CD8-positive, alpha-beta memory T cell (primary cell): ENCODE results near the gene VWF. TPM values are rescaled to one million over a fixed set of nuclear protein-coding genes. Genes with fewer than 3 reads are reported as not detected.

Experiments
- CTCF ChIA-PET: fragments of 350-600 bp; sonication (Branson Sonifier 250); formaldehyde crosslinking; loops from one replicate; lab custom pipeline; 2021; ENCODE audit warnings: antibody characterized with exemption; lab: Charles Lee
- POLR2A ChIA-PET: fragments of 350-600 bp; sonication (Branson Sonifier 250); formaldehyde crosslinking; loops from one replicate; lab custom pipeline; 2021; ENCODE audit warnings: antibody characterized with exemption; lab: Charles Lee
- DNase-seq, 5 donors: peaks; one replicate each; pipeline versions ENCODE4 v3.0.0 to v3.0.0-alpha.2; 2020 to 2022; ENCODE audit warnings: mixed read lengths in 1 of 5
- H3K27ac ChIP-seq: one replicate; pipeline ENCODE4 v1.7.0; 2013; ENCODE audit warnings: low read depth, mild to moderate bottlenecking, low read length, moderate library complexity
- H3K27me3 ChIP-seq: 2 replicates; pipeline ENCODE4 v1.7.0; 2013; ENCODE audit warnings: low read length, mild to moderate bottlenecking; ENCODE audit not compliant: insufficient read depth, poor library complexity, severe bottlenecking
- H3K36me3 ChIP-seq: 2 replicates; pipeline ENCODE4 v1.7.0; 2013; ENCODE audit warnings: mild to moderate bottlenecking, low read length, moderate library complexity; ENCODE audit not compliant: insufficient read depth
- H3K4me1 ChIP-seq: 2 replicates; pipeline ENCODE4 v1.7.0; 2013; ENCODE audit warnings: mild to moderate bottlenecking, low read length, moderate library complexity; ENCODE audit not compliant: insufficient read depth
- H3K4me3 ChIP-seq: 2 replicates; pipeline ENCODE4 v1.7.0; 2013; ENCODE audit warnings: mild to moderate bottlenecking, low read length
- H3K9me3 ChIP-seq: 2 replicates; pipeline ENCODE4 v1.7.0; 2013; ENCODE audit warnings: mild to moderate bottlenecking, low read length
- H3K27ac Mint-ChIP-seq, 8 donors: one replicate each; pipeline ENCODE4 v1.8.0; 2020 to 2021; ENCODE audit warnings: mixed read lengths in 8 of 8, mild to moderate bottlenecking in 6 of 8, inconsistent platforms in 3 of 8, moderate library complexity in 3 of 8
- H3K27me3 Mint-ChIP-seq, 2 donors: one replicate each; pipeline ENCODE4 v1.8.0; 2020 to 2021; ENCODE audit warnings: mixed read lengths in 2 of 2, mild to moderate bottlenecking in 1 of 2, moderate library complexity in 1 of 2
- H3K36me3 Mint-ChIP-seq, 3 donors: one replicate each; pipeline ENCODE4 v1.8.0; 2020 to 2021; ENCODE audit warnings: mixed read lengths in 3 of 3, inconsistent platforms in 1 of 3, mild to moderate bottlenecking in 1 of 3
- H3K4me1 Mint-ChIP-seq, 3 donors: one replicate each; pipeline ENCODE4 v1.8.0; 2020 to 2021; ENCODE audit warnings: mixed read lengths in 3 of 3, inconsistent platforms in 1 of 3, mild to moderate bottlenecking in 1 of 3
- H3K4me3 Mint-ChIP-seq, 7 donors: one replicate each; pipeline ENCODE4 v1.8.0; 2020 to 2021; ENCODE audit warnings: mixed read lengths in 7 of 7, mild to moderate bottlenecking in 6 of 7, moderate library complexity in 4 of 7, inconsistent platforms in 2 of 7
- H3K9me3 Mint-ChIP-seq, 5 donors: one replicate each; pipeline ENCODE4 v1.8.0; 2020 to 2022; ENCODE audit warnings: mixed read lengths in 5 of 5, mild to moderate bottlenecking in 3 of 5, moderate library complexity in 2 of 5, inconsistent platforms in 1 of 5
- polyA plus RNA-seq: library from polyadenylated mRNA; unstranded; fragments of 300-500 nt; fragmentation: Illumina TruSeq; gene quantifications from one replicate; pipeline ENCODE4 v1.2.3, GENCODE V29; 2021
- total RNA-seq, 2 experiments: library from RNA; stranded (reverse); gene quantifications; one replicate each; pipeline ENCODE4 v1.2.3, GENCODE V29; 2021

Gene VWF
- total and polyA plus RNA-seq, 3 experiments from 2014 or later = 0.02 TPM; not detected in 2

DNA sequence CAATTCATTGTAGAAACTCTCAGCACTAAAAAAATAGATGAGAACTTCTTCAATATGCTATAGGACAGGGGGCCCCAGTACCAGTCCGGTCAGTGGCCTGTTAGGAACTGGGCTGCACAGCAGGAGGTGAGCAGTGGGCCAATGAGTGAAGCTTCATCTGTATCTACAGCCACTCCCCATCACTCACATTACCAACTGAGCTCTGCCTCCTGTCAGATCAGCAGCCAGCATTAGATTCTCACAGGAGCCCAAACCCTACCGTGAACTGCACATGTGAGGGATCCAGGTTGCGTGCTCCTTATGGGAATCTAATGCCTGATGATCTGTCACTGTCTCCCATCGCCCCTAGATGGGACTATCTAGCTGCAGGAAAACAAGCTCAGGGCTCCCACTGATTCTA lies 163.7 kb downstream of the VWF start:
- POLR2A ChIA-PET = no interaction called here

GRCh38 chr12:5956987-5957386 lies 167.5 kb downstream of the VWF start:
- no peaks in the 10 kb centered on the region for H3K9me3 ChIP-seq
- H3K36me3 ChIP-seq = no peaks in the 10 kb centered on the region
- POLR2A ChIA-PET = no interaction called here
- no peaks in the 10 kb centered on the region for H3K36me3 Mint-ChIP-seq
- H3K9me3 Mint-ChIP-seq = peaks cover 0 to 6% (median 3%) of the 10 kb centered on the region in 5 donors
- H3K27ac ChIP-seq = no peak overlapping the region
- H3K27me3 ChIP-seq = no peaks in the 10 kb centered on the region
- H3K27ac Mint-ChIP-seq = no peak overlapping the region
- no peak for DNase-seq
- H3K4me1 ChIP-seq = no peaks in the 10 kb centered on the region
- H3K4me3 ChIP-seq = no peak overlapping the region
- H3K27me3 Mint-ChIP-seq = peaks cover 14 to 62% of the 10 kb centered on the region in 2 donors
- no peak overlapping the region for H3K4me3 Mint-ChIP-seq
- no peaks in the 10 kb centered on the region for H3K4me1 Mint-ChIP-seq
- CTCF ChIA-PET = interaction anchor here (0.9 kb wide), 1 partner anchor 9 kb away, joined by 4 read pairs; no protein-coding TSS in a partner anchor

More for the DNA sequence above, 163.7 kb downstream of the VWF start:
- Mint-ChIP-seq H3K27me3 (peaks cover 4 to 28% of the 10 kb centered on the region in 2 donors), H3K9me3 (peaks cover 0 to 3% (median 0%) of the 10 kb centered on the region in 5 donors), H3K27ac (no peak overlapping the region), H3K4me3 (no peak overlapping the region), H3K4me1 (no peaks in the 10 kb centered on the region), H3K36me3 (no peaks in the 10 kb centered on the region)
- Histone ChIP-seq H3K4me3 (no peak overlapping the region), H3K9me3 (no peaks in the 10 kb centered on the region), H3K27ac (no peak overlapping the region), H3K4me1 (no peaks in the 10 kb centered on the region), H3K36me3 (no peaks in the 10 kb centered on the region), H3K27me3 (no peaks in the 10 kb centered on the region)
- CTCF ChIA-PET = interaction anchor here (0.8 kb wide), 1 partner anchor 13 kb away, joined by 3 read pairs; no protein-coding TSS in a partner anchor
- DNase-seq = no peak

DNA sequence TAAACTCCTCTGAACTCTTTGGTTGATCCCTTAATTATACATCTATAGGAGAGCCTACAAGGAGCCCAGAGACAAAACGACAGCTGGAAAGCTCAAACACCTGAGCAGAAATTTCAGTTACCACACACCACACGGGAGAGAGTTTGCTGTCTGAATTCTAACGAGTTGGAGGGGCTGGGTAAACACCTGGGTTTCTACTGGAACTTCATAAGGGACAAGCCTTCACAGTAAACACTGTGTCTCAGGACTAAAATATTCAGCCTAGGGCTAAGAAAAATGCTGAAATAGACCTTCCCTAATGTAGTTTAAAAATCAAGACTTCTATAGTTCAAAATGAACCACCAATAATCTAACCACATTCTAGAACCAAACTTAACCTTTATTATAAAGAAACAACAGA lies 169.8 kb downstream of the VWF start:
- no peaks in the 10 kb centered on the region for H3K9me3 ChIP-seq
- H3K4me1 ChIP-seq = no peaks in the 10 kb centered on the region
- H3K27ac ChIP-seq = no peak overlapping the region
- Mint-ChIP-seq H3K36me3 (no peaks in the 10 kb centered on the region), H3K27ac (no peak overlapping the region), H3K4me1 (no peaks in the 10 kb centered on the region), H3K27me3 (peaks cover 24 to 78% of the 10 kb centered on the region in 2 donors), H3K4me3 (no peak overlapping the region), H3K9me3 (peaks cover 0 to 6% (median 3%) of the 10 kb centered on the region in 5 donors)
- no peak overlapping the region for H3K4me3 ChIP-seq
- DNase-seq = no peak
- CTCF ChIA-PET = no interaction called here
- POLR2A ChIA-PET = no interaction called here
- no peaks in the 10 kb centered on the region for H3K27me3 ChIP-seq
- no peaks in the 10 kb centered on the region for H3K36me3 ChIP-seq

DNA sequence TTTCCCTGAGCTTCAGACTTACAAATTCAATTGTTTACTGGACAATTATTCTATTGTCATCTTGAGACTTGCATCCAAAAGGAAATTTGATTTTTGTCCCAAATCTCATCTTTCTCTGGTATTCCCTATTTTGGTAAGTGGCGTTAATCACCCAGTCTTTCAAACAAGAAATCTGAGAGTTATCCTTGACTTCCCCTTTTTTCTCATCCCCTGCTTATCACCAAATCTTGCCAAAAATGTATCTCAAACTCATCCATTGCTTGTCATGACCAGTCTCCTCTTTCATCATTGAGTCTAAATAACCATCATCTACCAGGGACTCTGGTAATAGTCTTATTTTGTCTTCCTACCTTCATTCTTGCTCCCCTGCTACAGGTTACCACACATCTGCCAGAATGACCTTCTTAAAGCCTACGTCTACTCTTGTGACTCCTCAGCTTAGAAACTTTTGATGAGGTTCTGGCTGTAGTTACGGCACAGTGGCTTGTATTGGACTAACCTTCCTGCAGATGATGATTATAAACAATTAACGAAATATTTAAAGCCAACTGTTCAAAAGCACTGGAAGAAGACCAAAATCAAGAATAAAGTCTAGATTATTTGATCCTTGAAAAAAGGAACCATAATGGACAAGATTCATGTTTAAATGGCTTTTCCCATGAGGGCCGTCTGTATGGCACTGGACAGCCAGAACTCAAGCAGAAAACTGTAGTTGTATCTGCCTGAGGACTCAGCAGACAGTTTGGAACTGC lies 170.5 kb downstream of the VWF start:
- Mint-ChIP-seq H3K4me1 (no peaks in the 10 kb centered on the region), H3K9me3 (peaks cover 0 to 6% (median 3%) of the 10 kb centered on the region in 5 donors), H3K36me3 (no peaks in the 10 kb centered on the region)

DNA sequence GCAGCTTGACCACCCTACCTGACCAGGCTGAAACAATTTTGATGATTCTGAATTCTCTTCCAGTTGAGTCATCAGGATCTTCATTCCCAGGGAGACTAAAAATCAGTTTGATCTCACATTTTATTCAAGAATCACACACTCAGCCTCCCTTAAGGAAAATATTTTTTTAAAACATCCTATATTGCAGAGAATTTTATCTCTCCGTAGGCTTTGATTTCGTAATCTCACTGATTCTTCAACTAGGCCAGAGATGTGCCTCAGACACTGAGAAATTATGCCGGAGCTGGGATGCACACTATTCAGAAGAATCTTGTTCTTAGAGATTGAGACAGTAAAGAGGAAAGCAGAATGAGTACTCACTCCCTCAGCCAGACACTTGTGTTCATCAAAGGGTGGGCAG lies 172.4 kb downstream of the VWF start:
- Mint-ChIP-seq H3K36me3 (no peaks in the 10 kb centered on the region), H3K27me3 (peaks cover 31 to 78% of the 10 kb centered on the region in 2 donors), H3K9me3 (peaks cover 0 to 3% (median 2%) of the 10 kb centered on the region in 5 donors), H3K4me3 (no peak overlapping the region), H3K4me1 (no peaks in the 10 kb centered on the region), H3K27ac (no peak overlapping the region)
- DNase-seq = no peak
- ChIA-PET POLR2A (no interaction called here), CTCF (interaction anchor here (1.2 kb wide), 1 partner anchor 12 kb away, joined by 3 read pairs; no protein-coding TSS in a partner anchor)
- H3K4me3 ChIP-seq = no peak overlapping the region
- H3K9me3 ChIP-seq = no peaks in the 10 kb centered on the region
- H3K27ac ChIP-seq = no peak overlapping the region
- H3K4me1 ChIP-seq = no peaks in the 10 kb centered on the region
- no peaks in the 10 kb centered on the region for H3K27me3 ChIP-seq
- no peaks in the 10 kb centered on the region for H3K36me3 ChIP-seq

More for the DNA sequence above, 170.5 kb downstream of the VWF start:
- no peaks in the 10 kb centered on the region for H3K9me3 ChIP-seq
- DNase-seq = no peak
- no peak overlapping the region for H3K27ac ChIP-seq
- no peaks in the 10 kb centered on the region for H3K4me1 ChIP-seq
- no peak overlapping the region for H3K4me3 ChIP-seq
- H3K27me3 ChIP-seq = no peaks in the 10 kb centered on the region
- no peaks in the 10 kb centered on the region for H3K36me3 ChIP-seq
- ChIA-PET POLR2A (no interaction called here), CTCF (no interaction called here)
- Mint-ChIP-seq H3K27me3 (peaks cover 29 to 80% of the 10 kb centered on the region in 2 donors), H3K27ac (no peak overlapping the region), H3K4me3 (no peak overlapping the region)

GRCh38 chr12:5948696-5949095 lies 175.8 kb downstream of the VWF start:
- no peak for DNase-seq
- Histone ChIP-seq H3K4me3 (no peak overlapping the region), H3K27me3 (peaks cover 20% of the 10 kb centered on the region), H3K4me1 (no peaks in the 10 kb centered on the region), H3K36me3 (no peaks in the 10 kb centered on the region), H3K9me3 (no peaks in the 10 kb centered on the region), H3K27ac (no peak overlapping the region)
- H3K9me3 Mint-ChIP-seq = no peaks in the 10 kb centered on the region
- peaks cover 0 to 2% (median 0%) of the 10 kb centered on the region in 3 donors for H3K4me1 Mint-ChIP-seq
- peaks cover 48 to 81% of the 10 kb centered on the region in 2 donors for H3K27me3 Mint-ChIP-seq
- H3K27ac Mint-ChIP-seq = no peak overlapping the region
- ChIA-PET CTCF (interaction anchor here (0.6 kb wide), 1 partner anchor 1670 kb away, joined by 3 read pairs; no protein-coding TSS in a partner anchor), POLR2A (no interaction called here)
- no peak overlapping the region for H3K4me3 Mint-ChIP-seq
- H3K36me3 Mint-ChIP-seq = no peaks in the 10 kb centered on the region

DNA sequence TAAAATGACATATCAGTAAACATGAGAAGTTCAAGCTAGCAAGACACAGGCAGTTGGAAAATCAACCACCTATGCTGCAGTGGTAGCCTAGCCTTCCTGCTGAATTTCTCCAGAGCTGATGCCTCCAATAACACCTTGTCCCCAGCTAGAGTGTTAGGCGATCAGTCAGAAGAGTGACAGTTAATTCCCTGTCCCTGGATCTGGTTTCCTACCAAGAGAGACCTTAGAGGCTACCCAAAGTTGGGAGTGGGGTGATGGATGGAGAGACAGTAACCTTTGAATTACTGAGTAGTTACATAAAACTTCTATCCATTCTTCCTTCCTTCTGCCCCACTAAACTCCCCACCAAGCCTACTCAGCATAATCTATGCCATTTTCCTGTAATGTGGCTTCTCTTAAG lies 177.5 kb downstream of the VWF start:
- no peak for DNase-seq
- Mint-ChIP-seq H3K27me3 (peaks cover 42 to 82% of the 10 kb centered on the region in 2 donors), H3K4me3 (no peak overlapping the region)

DNA sequence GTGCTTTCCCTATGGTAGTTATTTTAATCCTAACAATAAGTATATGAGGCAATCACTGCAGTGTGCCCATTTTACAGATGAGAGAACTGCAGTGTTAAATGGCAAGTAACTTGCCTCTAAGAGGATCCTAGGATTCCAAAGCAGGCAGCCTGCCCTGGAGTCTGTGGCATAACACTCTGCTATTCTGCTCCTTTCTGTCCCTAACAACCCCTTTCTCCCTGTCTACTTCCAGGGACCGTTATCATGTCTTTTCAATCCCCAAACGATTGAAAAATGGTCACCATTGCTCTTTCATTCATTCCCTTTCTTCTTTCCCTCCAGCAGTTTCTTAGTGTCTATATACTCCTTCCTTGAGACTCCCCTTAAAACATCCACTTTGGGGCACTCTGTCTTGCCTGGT lies 178.1 kb downstream of the VWF start:
- ChIA-PET CTCF (no interaction called here), POLR2A (no interaction called here)
- Histone ChIP-seq H3K36me3 (no peaks in the 10 kb centered on the region), H3K4me1 (no peaks in the 10 kb centered on the region), H3K4me3 (no peak overlapping the region), H3K27me3 (peaks cover 27% of the 10 kb centered on the region), H3K9me3 (no peaks in the 10 kb centered on the region), H3K27ac (no peak overlapping the region)
- Mint-ChIP-seq H3K27me3 (peaks cover 42 to 81% of the 10 kb centered on the region in 2 donors), H3K27ac (no peak overlapping the region), H3K4me1 (peaks cover 0 to 2% (median 0%) of the 10 kb centered on the region in 3 donors), H3K9me3 (peaks cover 0 to 2% (median 0%) of the 10 kb centered on the region in 5 donors), H3K4me3 (no peak overlapping the region), H3K36me3 (no peaks in the 10 kb centered on the region)
- DNase-seq = no peak

More for the DNA sequence above, 177.5 kb downstream of the VWF start:
- Histone ChIP-seq H3K36me3 (no peaks in the 10 kb centered on the region), H3K4me3 (no peak overlapping the region), H3K4me1 (no peaks in the 10 kb centered on the region), H3K27ac (no peak overlapping the region), H3K27me3 (peaks cover 27% of the 10 kb centered on the region), H3K9me3 (no peaks in the 10 kb centered on the region)
- ChIA-PET POLR2A (no interaction called here), CTCF (no interaction called here)
- Mint-ChIP-seq H3K36me3 (no peaks in the 10 kb centered on the region), H3K27ac (no peak overlapping the region), H3K4me1 (peaks cover 0 to 2% (median 0%) of the 10 kb centered on the region in 3 donors), H3K9me3 (peaks cover 0 to 2% (median 0%) of the 10 kb centered on the region in 5 donors)
